Measurements from ENCODE around the gene RAPH1.

GRCh38 chr2:203535784-203536585 is 884 bp upstream of the RAPH1 start:
- TF ChIP-seq EZH2phosphoT487 (IDR thresholded peaks at IDR 0.05; ENCODE audit: insufficient read depth, low read depth) (no peak), EZH2 (IDR thresholded peaks at IDR 0.05; ENCODE audit: insufficient read depth, poor library complexity, severe bottlenecking) (no peak)

All from GM23248 (cell line).